ENCODE data around the gene PARK7. TPM values are rescaled to one million over a fixed set of nuclear protein-coding genes. Genes with fewer than 3 reads are reported as not detected.

PARK7 gene
- total RNA-seq, 1 experiment from 2014 or later: 207 TPM

- no TSS peak for BruUV-seq (replicated peaks)
- H3K9me3 Mint-ChIP-seq (ENCODE audit: low read depth, unreplicated experiment): no peaks in the 10 kb centered on the region
- DNase-seq: no peak
- intact Hi-C loops (cut with micrococcal nuclease; ENCODE audit: unreplicated experiment): no loop called here
- peaks cover 96% of the 10 kb centered on the region for H3K36me3 Mint-ChIP-seq (ENCODE audit: insufficient read depth, unreplicated experiment)
- H3K4me3 Mint-ChIP-seq (ENCODE audit: low read depth, unreplicated experiment): peak overlapping the region; percentile 57
- CTCF ChIA-PET: interaction anchor here (1.0 to 2.9 kb wide), 2 partner anchors 25 to 299 kb away, joined by 4 to 25 read pairs; no protein-coding TSS in a partner anchor
- no peak for TF ChIP-seq CTCF (IDR thresholded peaks at IDR 0.05; ENCODE audit: unreplicated experiment)
- no peaks in the 10 kb centered on the region for H3K27me3 Mint-ChIP-seq (ENCODE audit: unreplicated experiment)
- H3K27ac Mint-ChIP-seq (ENCODE audit: unreplicated experiment): peak overlapping the region; percentile 71
- peaks cover 57% of the 10 kb centered on the region for H3K4me1 Mint-ChIP-seq (ENCODE audit: low read depth, unreplicated experiment)
Observed at GRCh38 chr1:8015809-8016165, 54.3 kb downstream of the PARK7 start.

GRCh38 chr1:8016210-8016894, 54.8 kb downstream of the PARK7 start:
- no peaks in the 10 kb centered on the region for H3K27me3 Mint-ChIP-seq (ENCODE audit: unreplicated experiment)
- H3K27ac Mint-ChIP-seq (ENCODE audit: unreplicated experiment): peak overlapping the region; percentile 71
- CTCF ChIA-PET: interaction anchor here (0.7 to 2.9 kb wide), 4 partner anchors 62 to 298 kb away, joined by 3 to 25 read pairs (median 4); no protein-coding TSS in a partner anchor
- intact Hi-C loops (cut with micrococcal nuclease; ENCODE audit: unreplicated experiment): no loop called here
- no peak for TF ChIP-seq CTCF (IDR thresholded peaks at IDR 0.05; ENCODE audit: unreplicated experiment)
- no TSS peak for BruUV-seq (replicated peaks)
- peaks cover 90% of the 10 kb centered on the region for H3K36me3 Mint-ChIP-seq (ENCODE audit: insufficient read depth, unreplicated experiment)
- peaks cover 57% of the 10 kb centered on the region for H3K4me1 Mint-ChIP-seq (ENCODE audit: low read depth, unreplicated experiment)
- H3K4me3 Mint-ChIP-seq (ENCODE audit: low read depth, unreplicated experiment): peak overlapping the region; percentile 57
- no peaks in the 10 kb centered on the region for H3K9me3 Mint-ChIP-seq (ENCODE audit: low read depth, unreplicated experiment)
- DNase-seq: no peak

GRCh38 chr1:8016895-8017241, 55.4 kb downstream of the PARK7 start:
- peaks cover 57% of the 10 kb centered on the region for H3K4me1 Mint-ChIP-seq (ENCODE audit: low read depth, unreplicated experiment)
- peak overlapping the region; percentile 57 for H3K4me3 Mint-ChIP-seq (ENCODE audit: low read depth, unreplicated experiment)
- peaks cover 94% of the 10 kb centered on the region for H3K36me3 Mint-ChIP-seq (ENCODE audit: insufficient read depth, unreplicated experiment)
- intact Hi-C loops (cut with micrococcal nuclease; ENCODE audit: unreplicated experiment): no loop called here
- no TSS peak for BruUV-seq (replicated peaks)
- H3K9me3 Mint-ChIP-seq (ENCODE audit: low read depth, unreplicated experiment): no peaks in the 10 kb centered on the region
- no peak for DNase-seq
- no peak for TF ChIP-seq CTCF (IDR thresholded peaks at IDR 0.05; ENCODE audit: unreplicated experiment)
- CTCF ChIA-PET: interaction anchor here (0.7 to 2.9 kb wide), 6 partner anchors 11 to 298 kb away, joined by 3 to 25 read pairs (median 4); no protein-coding TSS in a partner anchor
- H3K27ac Mint-ChIP-seq (ENCODE audit: unreplicated experiment): peak overlapping the region; percentile 71
- H3K27me3 Mint-ChIP-seq (ENCODE audit: unreplicated experiment): no peaks in the 10 kb centered on the region

- H3K36me3 Mint-ChIP-seq (ENCODE audit: insufficient read depth, unreplicated experiment): peaks cover 94% of the 10 kb centered on the region
- H3K9me3 Mint-ChIP-seq (ENCODE audit: low read depth, unreplicated experiment): no peaks in the 10 kb centered on the region
Observed at GRCh38 chr1:8017495-8018197, 56.1 kb downstream of the PARK7 start.

More at GRCh38 chr1:8017495-8018197, 56.1 kb downstream of the PARK7 start:
- Mint-ChIP-seq H3K27me3 (ENCODE audit: unreplicated experiment) (no peaks in the 10 kb centered on the region), H3K4me1 (ENCODE audit: low read depth, unreplicated experiment) (peaks cover 57% of the 10 kb centered on the region), H3K27ac (ENCODE audit: unreplicated experiment) (peak overlapping the region; percentile 93), H3K4me3 (ENCODE audit: low read depth, unreplicated experiment) (peak overlapping the region; percentile 97)
- CTCF ChIA-PET: interaction anchor here (0.9 to 1.3 kb wide), 5 partner anchors 11 to 297 kb away, joined by 3 to 4 read pairs (median 3); no protein-coding TSS in a partner anchor
- no TSS peak for BruUV-seq (replicated peaks)
- peak; percentile 40 for DNase-seq
- intact Hi-C loops (cut with micrococcal nuclease; ENCODE audit: unreplicated experiment): no loop called here
- no peak for TF ChIP-seq CTCF (IDR thresholded peaks at IDR 0.05; ENCODE audit: unreplicated experiment)

Data from Calu3 (cell line).